ENCODE results near the gene HRH2.

HRH2 gene

GRCh38 chr5:175678074-175678473 is 20.2 kb downstream of the HRH2 start:
- no peak for DNase-seq

GRCh38 chr5:175679411-175679810 is 21.5 kb downstream of the HRH2 start:
- no peak for DNase-seq

GRCh38 chr5:175680020-175680419 is 22.1 kb downstream of the HRH2 start:
- no peak for DNase-seq

- DNase-seq, result no peak
Observed at GRCh38 chr5:175680463-175680862, 22.6 kb downstream of the HRH2 start.

GRCh38 chr5:175681045-175681967 is 23.4 kb downstream of the HRH2 start:
- no peak for DNase-seq

GRCh38 chr5:175681968-175682340 is 24.1 kb downstream of the HRH2 start:
- DNase-seq, result no peak

GRCh38 chr5:175682664-175683063 is 24.8 kb downstream of the HRH2 start:
- no peak for DNase-seq

- no peak for DNase-seq
Observed at GRCh38 chr5:175683231-175683630, 25.4 kb downstream of the HRH2 start.

- no peak for DNase-seq
Observed at GRCh38 chr5:175683921-175684320, 26.1 kb downstream of the HRH2 start.

- DNase-seq, result no peak
Observed at GRCh38 chr5:175684931-175685330, 27.1 kb downstream of the HRH2 start.

GRCh38 chr5:175685701-175686350 is 28.0 kb downstream of the HRH2 start:
- DNase-seq, result no peak

- DNase-seq, result no peak
Observed at GRCh38 chr5:175686396-175686795, 28.5 kb downstream of the HRH2 start.

- no peak for DNase-seq
Observed at GRCh38 chr5:175686826-175687225, 29.0 kb downstream of the HRH2 start.

GRCh38 chr5:175687231-175687701 is 29.4 kb downstream of the HRH2 start:
- no peak for DNase-seq

GRCh38 chr5:175688352-175689146 is 30.7 kb downstream of the HRH2 start:
- DNase-seq, result no peak

GRCh38 chr5:175689147-175689991 is 31.5 kb downstream of the HRH2 start:
- no peak for DNase-seq

- DNase-seq, result no peak
Observed at GRCh38 chr5:175690025-175690424, 32.2 kb downstream of the HRH2 start.

- no peak for DNase-seq
Observed at GRCh38 chr5:175690586-175690985, 32.7 kb downstream of the HRH2 start.

GRCh38 chr5:175691761-175692160 is 33.9 kb downstream of the HRH2 start:
- no peak for DNase-seq

GRCh38 chr5:175692235-175692995 is 34.5 kb downstream of the HRH2 start:
- DNase-seq, result no peak

GRCh38 chr5:175692996-175693710 is 35.3 kb downstream of the HRH2 start:
- DNase-seq, result no peak
